HCT116 (cell line): ENCODE measurements around the gene SIX6. TPM values are rescaled to one million over a fixed set of nuclear protein-coding genes. Genes with fewer than 3 reads are reported as not detected.

Experiments used
- ATAC-seq: fragments of 200-7000 bp; cut with Tn5 transposase; 2 replicates; pipeline ENCODE4 v1.9.1; 2020; ENCODE audit warnings: mild to moderate bottlenecking, moderate library complexity
- BruUV-seq: library from RNA; stranded (reverse); fragments of 400-500 nt; replicated peaks from 2 replicates; lab custom pipeline; 2021; lab: Mats Ljungman, UMichigan
- CTCF ChIA-PET: fragments of 300-600 bp; sonication (Branson Sonifier 250); formaldehyde crosslinking; loops from one replicate; lab custom pipeline; 2021; ENCODE audit warnings: antibody characterized with exemption; lab: Charles Lee
- POLR2A ChIA-PET: fragments of 300-600, 350-600 bp; sonication (Branson Sonifier 250); formaldehyde crosslinking; loops from one replicate; lab custom pipeline; 2021; ENCODE audit warnings: antibody characterized with exemption; lab: Charles Lee
- RAD21 ChIA-PET, 2 experiments: fragments of 300-600 bp; sonication (Branson Sonifier 250); formaldehyde crosslinking; loops; one replicate each; lab custom pipeline; 2023; ENCODE audit warnings: low total read pairs in 2 of 2; ENCODE audit not compliant: uncharacterized antibody in 2 of 2, unreplicated experiment in 2 of 2, low non-redundant PET in 1 of 2; lab: Charles Lee
- DNase-seq: peaks from one replicate; pipeline ENCODE4 v3.0.0-alpha.2; 2010; ENCODE audit warnings: low read depth, low spot score
- H2AFZ ChIP-seq: fragments of 200-600 bp; shearing (Covaris generic), sonication (generic); 2 replicates; pipeline ENCODE4 v1.6.1; 2017; ENCODE audit warnings: low read depth, mixed run types, mixed read lengths, antibody characterized with exemption, low read length; ENCODE audit not compliant: poor library complexity, severe bottlenecking
- H3K27ac ChIP-seq: 2 replicates; pipeline ENCODE4 v1.5.1; 2012; ENCODE audit warnings: low read depth, low read length
- H3K27me3 ChIP-seq: fragments of 200-600 bp; sonication (generic); 2 replicates; pipeline ENCODE4 v1.6.1; 2016; ENCODE audit warnings: mixed run types, low read length, mixed read lengths; ENCODE audit not compliant: insufficient read depth
- H3K36me3 ChIP-seq, 2 experiments: fragments of 200-500 bp in 1 of 2; fragments of 200-600 bp in 1 of 2; sonication (Bioruptor generic) in 1 of 2; sonication (generic) in 1 of 2; 2 replicates each; pipeline versions ENCODE4 v1.5.1 to v1.6.1; 2014 to 2016; ENCODE audit warnings: low read length in 2 of 2, inconsistent platforms in 1 of 2, mixed read lengths in 1 of 2, mixed run types in 1 of 2; ENCODE audit not compliant: insufficient read depth in 2 of 2, control insufficient read depth in 1 of 2
- H3K4me1 ChIP-seq, 2 experiments: fragments of 200-600 bp in 1 of 2; sonication (generic) in 1 of 2; 2 replicates each; pipeline versions ENCODE4 v1.5.1 to v1.6.1; 2012 to 2017; ENCODE audit warnings: low read length in 2 of 2, inconsistent platforms in 1 of 2, mild to moderate bottlenecking in 1 of 2, mixed read lengths in 1 of 2, mixed run types in 1 of 2, moderate library complexity in 1 of 2; ENCODE audit not compliant: insufficient read depth in 2 of 2, control insufficient read depth in 1 of 2
- H3K4me2 ChIP-seq: fragments of 200-600 bp; sonication (generic); 2 replicates; pipeline ENCODE4 v1.6.1; 2017; ENCODE audit warnings: mixed run types, low read length, mixed read lengths
- H3K4me3 ChIP-seq, 2 experiments: fragments of 200-600 bp in 1 of 2; sonication (generic) in 1 of 2; replicated peaks in 1 of 2; 2 replicates each; pipeline ENCODE4 v1.5.1; 2011 to 2016; ENCODE audit warnings: low read length in 2 of 2, control low read depth in 1 of 2, low read depth in 1 of 2, mild to moderate bottlenecking in 1 of 2, mixed read lengths in 1 of 2, mixed run types in 1 of 2
- H3K79me2 ChIP-seq: fragments of 200-600 bp; sonication (generic); 2 replicates; pipeline ENCODE4 v1.6.1; 2017; ENCODE audit warnings: mild to moderate bottlenecking, mixed run types, low read length, moderate library complexity, mixed read lengths; ENCODE audit not compliant: insufficient read depth
- H3K9ac ChIP-seq: fragments of 200-600 bp; sonication (generic); 2 replicates; pipeline ENCODE4 v1.6.1; 2016; ENCODE audit warnings: low read length, mixed read lengths
- H3K9me2 ChIP-seq: fragments of 200-600 bp; sonication (generic), shearing (Covaris generic); 2 replicates; pipeline ENCODE4 v1.6.1; 2017; ENCODE audit warnings: mixed run types, mild to moderate bottlenecking, moderate library complexity; ENCODE audit not compliant: insufficient read depth
- H3K9me3 ChIP-seq, 2 experiments: fragments of 200-500 bp in 1 of 2; fragments of 200-600 bp in 1 of 2; sonication (Bioruptor generic) in 1 of 2; sonication (generic) in 1 of 2; 2 replicates each; pipeline ENCODE4 v1.6.1; 2014 to 2017; ENCODE audit warnings: low read length in 2 of 2, mixed read lengths in 2 of 2, inconsistent platforms in 1 of 2, low read depth in 1 of 2, mild to moderate bottlenecking in 1 of 2, mixed run types in 1 of 2, moderate library complexity in 1 of 2; ENCODE audit not compliant: control insufficient read depth in 1 of 2, insufficient read depth in 1 of 2
- H4K20me1 ChIP-seq: fragments of 200-600 bp; sonication (generic), shearing (Covaris generic); 2 replicates; pipeline ENCODE4 v1.6.1; 2017; ENCODE audit warnings: mixed run types, mild to moderate bottlenecking, moderate library complexity; ENCODE audit not compliant: insufficient read depth
- EGR1 ChIP-seq: IDR thresholded peaks from 2 replicates; pipeline ENCODE4 v1.6.1; 2012; ENCODE audit warnings: low read depth
- ELF1 ChIP-seq: IDR thresholded peaks from 2 replicates; pipeline ENCODE4 v1.6.1; 2012; ENCODE audit warnings: low read depth, borderline replicate concordance
- EZH2phosphoT487 ChIP-seq: fragments of 200-600 bp; IDR thresholded peaks from 2 replicates; pipeline ENCODE4 v1.6.1; 2018; ENCODE audit warnings: antibody characterized with exemption, borderline replicate concordance
- FOSL1 ChIP-seq: IDR thresholded peaks from 2 replicates; pipeline ENCODE4 v1.6.1; 2012; ENCODE audit warnings: low read depth
- JUND ChIP-seq: IDR thresholded peaks from 2 replicates; pipeline ENCODE4 v1.6.1; 2012
- POLR2A ChIP-seq: IDR thresholded peaks from 2 replicates; pipeline ENCODE4 v1.7.0; 2011; ENCODE audit warnings: borderline replicate concordance; ENCODE audit not compliant: insufficient read depth, insufficient read length; ENCODE audit errors: extremely low read depth
- POLR2AphosphoS5 ChIP-seq: IDR thresholded peaks from 2 replicates; pipeline ENCODE4 v1.6.1; 2011; ENCODE audit warnings: mild to moderate bottlenecking, low read depth, low read length, moderate library complexity
- RAD21 ChIP-seq: IDR thresholded peaks from 2 replicates; pipeline ENCODE4 v1.6.1; 2012; ENCODE audit warnings: low read depth, mild to moderate bottlenecking
- REST ChIP-seq: IDR thresholded peaks from 2 replicates; pipeline ENCODE4 v1.6.1; 2012; ENCODE audit warnings: low read depth
- SIN3A ChIP-seq: IDR thresholded peaks from 2 replicates; pipeline ENCODE4 v1.6.1; 2012; ENCODE audit warnings: low read depth
- SP1 ChIP-seq: IDR thresholded peaks from 2 replicates; pipeline ENCODE4 v1.6.1; 2012; ENCODE audit warnings: low read depth
- SRF ChIP-seq: IDR thresholded peaks from 2 replicates; pipeline ENCODE4 v1.6.1; 2012; ENCODE audit warnings: low read depth
- TCF7L2 ChIP-seq: IDR thresholded peaks from 2 replicates; pipeline ENCODE4 v1.7.0; 2011; ENCODE audit warnings: borderline replicate concordance, inconsistent platforms; ENCODE audit not compliant: insufficient read depth, insufficient read length; ENCODE audit errors: extremely low read depth
- YY1 ChIP-seq: IDR thresholded peaks from 2 replicates; pipeline ENCODE4 v1.6.1; 2011; ENCODE audit warnings: low read length, low read depth, moderate library complexity, mild to moderate bottlenecking; ENCODE audit not compliant: insufficient replicate concordance; ENCODE audit errors: extremely low read depth
- ZFX ChIP-seq: fragments of 450-650 bp; IDR thresholded peaks from 2 replicates; pipeline ENCODE4 v1.6.1; 2017
- ZNF274 ChIP-seq: fragments of 200-500 bp; sonication (Bioruptor generic); IDR thresholded peaks from 2 replicates; pipeline ENCODE4 v1.6.1; 2014; ENCODE audit warnings: mild to moderate bottlenecking, low read depth, low read length, inconsistent platforms
- intact Hi-C: fragments of 100-400 bp; cut with micrococcal nuclease; formaldehyde crosslinking; loops from 2 replicates; pipeline ENCODE4 v1.10.0; 2022
- total RNA-seq: library from RNA; stranded (reverse); gene quantifications from one replicate; pipeline ENCODE4 v1.2.1, GENCODE V29; 2021; ENCODE audit not compliant: unreplicated experiment
- TF ChIP-seq, protein P1 (sequence below): IDR thresholded peaks from 2 replicates; pipeline ENCODE4 v1.6.1; 2012
- TF ChIP-seq, protein P2 (sequence below): IDR thresholded peaks from 2 replicates; pipeline ENCODE4 v1.6.1; 2012
- TF ChIP-seq, protein P3 (sequence below): IDR thresholded peaks from 2 replicates; pipeline ENCODE4 v1.6.1; 2011; ENCODE audit warnings: mild to moderate bottlenecking, low read length, moderate library complexity; ENCODE audit not compliant: insufficient replicate concordance; ENCODE audit errors: extremely low read depth

SIX6 gene
- total RNA-seq, 1 experiment from 2014 or later, result not detected

DNA sequence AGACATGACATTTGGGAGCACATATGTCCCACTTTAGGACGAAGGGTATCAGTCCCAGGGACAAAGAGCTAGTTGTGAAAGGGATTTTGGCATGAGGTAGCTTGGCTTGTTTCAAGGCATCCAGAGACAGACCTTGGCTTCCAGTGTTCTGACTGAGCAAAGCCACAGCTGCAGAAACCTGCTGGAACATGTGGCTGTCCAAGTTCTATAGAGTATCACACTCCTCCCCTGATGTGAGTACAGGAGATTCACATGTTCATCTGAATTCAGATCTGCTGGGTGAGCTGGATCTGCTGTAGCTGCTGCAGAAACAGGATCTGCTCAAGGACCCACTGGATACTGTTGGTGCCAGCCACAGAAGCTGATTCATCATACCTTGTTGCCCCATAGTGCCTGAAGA is 13.0 kb upstream of the SIX6 start:
- ChIA-PET CTCF (no interaction called here), RAD21 (no interaction called here), POLR2A (no interaction called here)
- Histone ChIP-seq H3K27ac (no peak overlapping the region), H3K27me3 (no peaks in the 10 kb centered on the region), H3K79me2 (no peaks in the 10 kb centered on the region), H2AFZ (no peak overlapping the region), H3K9me3 (no peaks in the 10 kb centered on the region), H3K9ac (no peak overlapping the region), H3K4me1 (no peaks in the 10 kb centered on the region), H3K9me2 (no peaks in the 10 kb centered on the region), H3K4me3 (no peak overlapping the region), H3K4me2 (no peak overlapping the region), H3K36me3 (no peaks in the 10 kb centered on the region), H4K20me1 (no peaks in the 10 kb centered on the region)
- no TSS peak for BruUV-seq
- ATAC-seq (no peak), DNase-seq (no peak)
- intact Hi-C loops, result no loop called here
- TF ChIP-seq JUND, result no peak
- TF ChIP-seq POLR2A, result no peak
- TF ChIP-seq, protein P1, sequence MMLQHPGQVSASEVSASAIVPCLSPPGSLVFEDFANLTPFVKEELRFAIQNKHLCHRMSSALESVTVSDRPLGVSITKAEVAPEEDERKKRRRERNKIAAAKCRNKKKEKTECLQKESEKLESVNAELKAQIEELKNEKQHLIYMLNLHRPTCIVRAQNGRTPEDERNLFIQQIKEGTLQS, result no peak
- no peak for TF ChIP-seq EZH2phosphoT487
- TF ChIP-seq YY1, result no peak
- TF ChIP-seq ZNF274, result no peak
- no peak for TF ChIP-seq REST
- TF ChIP-seq ZFX, result no peak
- TF ChIP-seq SP1, result no peak
- TF ChIP-seq SIN3A, result no peak
- TF ChIP-seq RAD21, result no peak
- TF ChIP-seq, protein P2, sequence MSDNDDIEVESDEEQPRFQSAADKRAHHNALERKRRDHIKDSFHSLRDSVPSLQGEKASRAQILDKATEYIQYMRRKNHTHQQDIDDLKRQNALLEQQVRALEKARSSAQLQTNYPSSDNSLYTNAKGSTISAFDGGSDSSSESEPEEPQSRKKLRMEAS, result no peak
- TF ChIP-seq POLR2AphosphoS5, result no peak
- TF ChIP-seq FOSL1, result no peak
- TF ChIP-seq TCF7L2, result no peak
- TF ChIP-seq EGR1, result no peak
- TF ChIP-seq ELF1, result no peak
- TF ChIP-seq SRF, result no peak
- TF ChIP-seq, protein P3, sequence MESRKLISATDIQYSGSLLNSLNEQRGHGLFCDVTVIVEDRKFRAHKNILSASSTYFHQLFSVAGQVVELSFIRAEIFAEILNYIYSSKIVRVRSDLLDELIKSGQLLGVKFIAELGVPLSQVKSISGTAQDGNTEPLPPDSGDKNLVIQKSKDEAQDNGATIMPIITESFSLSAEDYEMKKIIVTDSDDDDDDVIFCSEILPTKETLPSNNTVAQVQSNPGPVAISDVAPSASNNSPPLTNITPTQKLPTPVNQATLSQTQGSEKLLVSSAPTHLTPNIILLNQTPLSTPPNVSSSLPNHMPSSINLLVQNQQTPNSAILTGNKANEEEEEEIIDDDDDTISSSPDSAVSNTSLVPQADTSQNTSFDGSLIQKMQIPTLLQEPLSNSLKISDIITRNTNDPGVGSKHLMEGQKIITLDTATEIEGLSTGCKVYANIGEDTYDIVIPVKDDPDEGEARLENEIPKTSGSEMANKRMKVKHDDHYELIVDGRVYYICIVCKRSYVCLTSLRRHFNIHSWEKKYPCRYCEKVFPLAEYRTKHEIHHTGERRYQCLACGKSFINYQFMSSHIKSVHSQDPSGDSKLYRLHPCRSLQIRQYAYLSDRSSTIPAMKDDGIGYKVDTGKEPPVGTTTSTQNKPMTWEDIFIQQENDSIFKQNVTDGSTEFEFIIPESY, result no peak
